HEK293 (cell line): ENCODE measurements around the gene PDIA4.

Source experiments
- CTCF ChIA-PET: fragments of 350-600 bp; formaldehyde crosslinking; extraction: SDS; loops from one replicate; lab custom pipeline; 2021; ENCODE audit warnings: antibody characterized with exemption; lab: Yijun Ruan, JAX
- POLR2A ChIA-PET: fragments of 300-600 bp; formaldehyde crosslinking; extraction: SDS; loops from one replicate; lab custom pipeline; 2020; ENCODE audit warnings: antibody characterized with exemption, inconsistent platforms; lab: Yijun Ruan, JAX
- H3K27ac ChIP-seq: fragments of 200-500 bp; sonication (Bioruptor generic); 2 replicates; pipeline ENCODE4 v1.5.1; 2014; ENCODE audit warnings: low read depth, low read length, control low read depth, inconsistent platforms; ENCODE audit errors: extremely low read depth
- H3K36me3 ChIP-seq, 2 experiments: fragments of 200-500 bp in 1 of 2; sonication (Bioruptor generic) in 1 of 2; 1 replicate in 1 of 2; 2 replicates in 1 of 2; pipeline ENCODE4 v1.5.1; 2014 to 2017; ENCODE audit warnings: inconsistent platforms in 2 of 2, low read length in 2 of 2; ENCODE audit not compliant: control insufficient read depth in 2 of 2, insufficient read depth in 1 of 2
- H3K4me1 ChIP-seq: fragments of 200-500 bp; sonication (Bioruptor generic); 2 replicates; pipeline ENCODE4 v1.5.1; 2014; ENCODE audit warnings: mild to moderate bottlenecking, low read length, inconsistent platforms; ENCODE audit not compliant: control insufficient read depth, insufficient read depth
- H3K4me3 ChIP-seq: 2 replicates; pipeline ENCODE4 v1.5.1; 2011; ENCODE audit warnings: low read depth, mild to moderate bottlenecking, control low read depth, low read length, moderate library complexity
- H3K9me3 ChIP-seq: fragments of 200-500 bp; sonication (Bioruptor generic); 2 replicates; pipeline ENCODE4 v1.5.1; 2014; ENCODE audit warnings: low read depth, low read length, inconsistent platforms; ENCODE audit not compliant: control insufficient read depth, insufficient read depth
- GFI1B ChIP-seq: fragments of 450-650 bp; formaldehyde crosslinking; IDR thresholded peaks from 2 replicates; pipeline ENCODE4 v1.5.1; 2016; ENCODE audit warnings: missing biosample characterization, missing genetic modification characterization
- HOXC10 ChIP-seq: sonication (generic); formaldehyde crosslinking; IDR thresholded peaks from 2 replicates; pipeline ENCODE4 v1.8.1; 2023; ENCODE audit warnings: mild to moderate bottlenecking, missing genetic modification reagents
- SP7 ChIP-seq: fragments of 450-650 bp; formaldehyde crosslinking; IDR thresholded peaks from 2 replicates; pipeline ENCODE4 v1.5.1; 2016; ENCODE audit warnings: missing biosample characterization, missing genetic modification characterization
- TSHZ1 ChIP-seq: fragments of 450-650 bp; formaldehyde crosslinking; IDR thresholded peaks from 2 replicates; pipeline ENCODE4 v1.5.1; 2016; ENCODE audit warnings: missing biosample characterization, missing genetic modification characterization, borderline replicate concordance
- YY2 ChIP-seq: fragments of 450-650 bp; formaldehyde crosslinking; IDR thresholded peaks from 2 replicates; pipeline ENCODE4 v1.5.1; 2016; ENCODE audit warnings: missing biosample characterization, missing genetic modification characterization
- ZBTB10 ChIP-seq: fragments of 450-650 bp; formaldehyde crosslinking; IDR thresholded peaks from 2 replicates; pipeline ENCODE4 v1.5.1; 2016; ENCODE audit warnings: missing biosample characterization, missing genetic modification characterization
- ZBTB17 ChIP-seq: fragments of 450-650 bp; formaldehyde crosslinking; IDR thresholded peaks from 2 replicates; pipeline ENCODE4 v1.5.1; 2016; ENCODE audit warnings: missing biosample characterization, missing genetic modification characterization
- ZNF121 ChIP-seq: fragments of 450-650 bp; formaldehyde crosslinking; IDR thresholded peaks from 2 replicates; pipeline ENCODE4 v1.5.1; 2016; ENCODE audit warnings: missing biosample characterization, missing genetic modification characterization
- ZNF140 ChIP-seq: fragments of 450-650 bp; formaldehyde crosslinking; IDR thresholded peaks from 2 replicates; pipeline ENCODE4 v1.5.1; 2016; ENCODE audit warnings: missing biosample characterization, missing genetic modification characterization
- ZNF37A ChIP-seq: fragments of 450-650 bp; IDR thresholded peaks from 2 replicates; pipeline ENCODE4 v1.5.1; 2018; ENCODE audit warnings: missing biosample characterization, missing genetic modification characterization
- ZNF394 ChIP-seq: fragments of 450-650 bp; formaldehyde crosslinking; IDR thresholded peaks from 2 replicates; pipeline ENCODE4 v1.5.1; 2016; ENCODE audit warnings: missing biosample characterization, missing genetic modification characterization, mild to moderate bottlenecking, moderate library complexity, borderline replicate concordance
- ZNF449 ChIP-seq: fragments of 450-650 bp; formaldehyde crosslinking; IDR thresholded peaks from 2 replicates; pipeline ENCODE4 v1.5.1; 2017; ENCODE audit warnings: missing biosample characterization, mild to moderate bottlenecking, missing genetic modification characterization, moderate library complexity
- ZNF561 ChIP-seq: fragments of 450-650 bp; IDR thresholded peaks from 2 replicates; pipeline ENCODE4 v1.5.1; 2018; ENCODE audit warnings: missing biosample characterization, missing genetic modification characterization, borderline replicate concordance
- ZNF621 ChIP-seq: fragments of 450-650 bp; formaldehyde crosslinking; IDR thresholded peaks from 2 replicates; pipeline ENCODE4 v1.5.1; 2017; ENCODE audit warnings: missing biosample characterization, missing genetic modification characterization
- ZNF654 ChIP-seq: fragments of 450-650 bp; formaldehyde crosslinking; IDR thresholded peaks from 2 replicates; pipeline ENCODE4 v1.5.1; 2016; ENCODE audit warnings: low read depth, missing biosample characterization, missing genetic modification characterization
- ZSCAN5A ChIP-seq: fragments of 450-650 bp; formaldehyde crosslinking; IDR thresholded peaks from 2 replicates; pipeline ENCODE4 v1.5.1; 2016; ENCODE audit warnings: missing biosample characterization, missing genetic modification characterization
- TF ChIP-seq, protein P1 (sequence below): fragments of 450-650 bp; formaldehyde crosslinking; IDR thresholded peaks from 2 replicates; pipeline ENCODE4 v1.5.1; 2016; ENCODE audit warnings: missing biosample characterization, missing genetic modification characterization
- TF ChIP-seq, protein P2 (sequence below): fragments of 450-650 bp; IDR thresholded peaks from 2 replicates; pipeline ENCODE4 v1.5.1; 2018; ENCODE audit warnings: missing biosample characterization, missing genetic modification characterization
- TF ChIP-seq, protein P3 (sequence below): fragments of 450-650 bp; formaldehyde crosslinking; IDR thresholded peaks from 2 replicates; pipeline ENCODE4 v1.5.1; 2016; ENCODE audit warnings: missing biosample characterization, missing genetic modification characterization

PDIA4 gene

GRCh38 chr7:149014309-149014708, 14.0 kb downstream of the PDIA4 start (continued):
- TF ChIP-seq ZNF37A (tag by site-specific recombination) = no peak
- TF ChIP-seq ZNF449 (tag by site-specific recombination) = no peak
- TF ChIP-seq HOXC10 (CRISPR knock-in tag) = no peak
- TF ChIP-seq, protein P1, sequence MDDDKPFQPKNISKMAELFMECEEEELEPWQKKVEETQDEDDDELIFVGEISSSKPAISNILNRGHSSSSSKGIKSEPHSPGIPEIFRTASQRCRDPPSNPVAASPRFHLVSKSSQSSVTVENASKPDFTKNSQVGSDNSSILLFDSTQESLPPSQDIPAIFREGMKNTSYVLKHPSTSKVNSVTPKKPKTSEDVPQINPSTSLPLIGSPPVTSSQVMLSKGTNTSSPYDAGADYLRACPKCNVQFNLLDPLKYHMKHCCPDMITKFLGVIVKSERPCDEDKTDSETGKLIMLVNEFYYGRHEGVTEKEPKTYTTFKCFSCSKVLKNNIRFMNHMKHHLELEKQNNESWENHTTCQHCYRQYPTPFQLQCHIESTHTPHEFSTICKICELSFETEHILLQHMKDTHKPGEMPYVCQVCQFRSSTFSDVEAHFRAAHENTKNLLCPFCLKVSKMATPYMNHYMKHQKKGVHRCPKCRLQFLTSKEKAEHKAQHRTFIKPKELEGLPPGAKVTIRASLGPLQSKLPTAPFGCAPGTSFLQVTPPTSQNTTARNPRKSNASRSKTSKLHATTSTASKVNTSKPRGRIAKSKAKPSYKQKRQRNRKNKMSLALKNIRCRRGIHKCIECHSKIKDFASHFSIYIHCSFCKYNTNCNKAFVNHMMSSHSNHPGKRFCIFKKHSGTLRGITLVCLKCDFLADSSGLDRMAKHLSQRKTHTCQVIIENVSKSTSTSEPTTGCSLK (tag by site-specific recombination) = no peak
- TF ChIP-seq ZNF121 (tag by site-specific recombination) = no peak
- no peak for TF ChIP-seq ZNF561 (tag by site-specific recombination)
- TF ChIP-seq ZNF621 = no peak
- TF ChIP-seq YY2 (tag by site-specific recombination) = no peak
- TF ChIP-seq GFI1B (tag by site-specific recombination) = no peak

DNA sequence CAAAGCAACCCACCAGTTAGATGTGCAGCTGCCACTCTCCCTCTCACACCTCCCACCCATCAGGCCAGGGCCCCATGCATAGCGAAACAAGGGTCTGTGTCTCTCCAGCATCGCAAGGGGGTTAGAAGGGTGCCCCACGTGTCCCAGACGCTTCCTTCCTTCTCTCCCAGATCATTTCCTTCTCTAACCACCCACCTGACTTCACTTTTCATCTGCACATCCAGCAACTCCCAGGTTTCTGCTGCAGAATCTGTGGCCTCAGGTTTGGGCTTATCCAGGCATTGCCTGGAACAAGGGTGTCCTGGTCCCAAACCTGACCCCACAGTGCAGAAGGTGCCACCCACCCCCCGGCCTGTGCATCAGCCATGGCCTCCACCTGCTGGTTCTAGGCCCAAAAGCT, 14.4 kb downstream of the PDIA4 start:
- Histone ChIP-seq H3K4me1 (peaks cover 1% of the 10 kb centered on the region; the same call in 1 of the 2 replicates), H3K4me3 (no peak overlapping the region), H3K36me3 (peaks cover 30 to 92% of the 10 kb centered on the region in 2 experiments), H3K27ac (no peak overlapping the region), H3K9me3 (no peaks in the 10 kb centered on the region)
- ChIA-PET CTCF (interaction anchor here (0.6 to 1.5 kb wide), 3 partner anchors 8 to 52 kb away, joined by 3 to 4 read pairs (median 4); no protein-coding TSS in a partner anchor), POLR2A (no interaction called here)
- TF ChIP-seq ZNF561 (tag by site-specific recombination) (no peak), ZNF654 (tag by site-specific recombination) (no peak), ZNF394 (tag by site-specific recombination) (no peak), SP7 (tag by site-specific recombination) (no peak), ZSCAN5A (no peak), ZNF140 (tag by site-specific recombination) (no peak), ZBTB17 (tag by site-specific recombination) (no peak), ZBTB10 (tag by site-specific recombination) (no peak), TSHZ1 (tag by site-specific recombination) (no peak)
- TF ChIP-seq, protein P2, sequence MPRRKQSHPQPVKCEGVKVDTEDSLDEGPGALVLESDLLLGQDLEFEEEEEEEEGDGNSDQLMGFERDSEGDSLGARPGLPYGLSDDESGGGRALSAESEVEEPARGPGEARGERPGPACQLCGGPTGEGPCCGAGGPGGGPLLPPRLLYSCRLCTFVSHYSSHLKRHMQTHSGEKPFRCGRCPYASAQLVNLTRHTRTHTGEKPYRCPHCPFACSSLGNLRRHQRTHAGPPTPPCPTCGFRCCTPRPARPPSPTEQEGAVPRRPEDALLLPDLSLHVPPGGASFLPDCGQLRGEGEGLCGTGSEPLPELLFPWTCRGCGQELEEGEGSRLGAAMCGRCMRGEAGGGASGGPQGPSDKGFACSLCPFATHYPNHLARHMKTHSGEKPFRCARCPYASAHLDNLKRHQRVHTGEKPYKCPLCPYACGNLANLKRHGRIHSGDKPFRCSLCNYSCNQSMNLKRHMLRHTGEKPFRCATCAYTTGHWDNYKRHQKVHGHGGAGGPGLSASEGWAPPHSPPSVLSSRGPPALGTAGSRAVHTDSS (tag by site-specific recombination) = no peak
- TF ChIP-seq, protein P3, sequence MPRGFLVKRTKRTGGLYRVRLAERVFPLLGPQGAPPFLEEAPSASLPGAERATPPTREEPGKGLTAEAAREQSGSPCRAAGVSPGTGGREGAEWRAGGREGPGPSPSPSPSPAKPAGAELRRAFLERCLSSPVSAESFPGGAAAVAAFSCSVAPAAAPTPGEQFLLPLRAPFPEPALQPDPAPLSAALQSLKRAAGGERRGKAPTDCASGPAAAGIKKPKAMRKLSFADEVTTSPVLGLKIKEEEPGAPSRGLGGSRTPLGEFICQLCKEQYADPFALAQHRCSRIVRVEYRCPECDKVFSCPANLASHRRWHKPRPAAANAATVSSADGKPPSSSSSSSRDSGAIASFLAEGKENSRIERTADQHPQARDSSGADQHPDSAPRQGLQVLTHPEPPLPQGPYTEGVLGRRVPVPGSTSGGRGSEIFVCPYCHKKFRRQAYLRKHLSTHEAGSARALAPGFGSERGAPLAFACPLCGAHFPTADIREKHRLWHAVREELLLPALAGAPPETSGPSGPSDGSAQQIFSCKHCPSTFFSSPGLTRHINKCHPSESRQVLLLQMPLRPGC (tag by site-specific recombination) = no peak
